RWPE2 (cell line): ENCODE results near the gene ADD1.

Source experiments
- ATAC-seq: fragments of 200-7000 bp; cut with Tn5 transposase; 3 replicates; pipeline ENCODE4 v1.9.1; 2021; ENCODE audit warnings: low read depth
- DNase-seq: peaks from one replicate; pipeline ENCODE4 v3.0.0-alpha.2; 2020; ENCODE audit warnings: low spot score
- H3K27ac ChIP-seq: fragments of 450-650 bp; 2 replicates; pipeline ENCODE4 v1.5.1; 2017; ENCODE audit warnings: mild to moderate bottlenecking; ENCODE audit not compliant: poor library complexity, severe bottlenecking
- H3K27me3 ChIP-seq: fragments of 250-450 bp; sonication (Bioruptor Pico); 2 replicates; pipeline ENCODE4 v1.5.1; 2021; ENCODE audit warnings: mild to moderate bottlenecking, moderate library complexity; ENCODE audit not compliant: insufficient read depth, poor library complexity, severe bottlenecking
- H3K36me3 ChIP-seq: fragments of 250-450 bp; sonication (Bioruptor Pico); 2 replicates; pipeline ENCODE4 v1.5.1; 2020; ENCODE audit warnings: low read depth, mild to moderate bottlenecking, moderate library complexity
- H3K4me1 ChIP-seq: fragments of 250-450 bp; sonication (Bioruptor Pico); 2 replicates; pipeline ENCODE4 v1.5.1; 2021; ENCODE audit warnings: mild to moderate bottlenecking, moderate library complexity; ENCODE audit not compliant: insufficient read depth, poor library complexity, severe bottlenecking
- H3K4me3 ChIP-seq: fragments of 250-450 bp; sonication (Bioruptor Pico); 2 replicates; pipeline ENCODE4 v1.5.1; 2021; ENCODE audit warnings: mild to moderate bottlenecking, moderate library complexity; ENCODE audit not compliant: severe bottlenecking
- H3K9me3 ChIP-seq: fragments of 250-450 bp; sonication (Bioruptor Pico); 2 replicates; pipeline ENCODE4 v1.5.1; 2021; ENCODE audit warnings: mild to moderate bottlenecking, moderate library complexity; ENCODE audit not compliant: severe bottlenecking
- TF ChIP-seq, protein P1 (sequence below): fragments of 450-650 bp; IDR thresholded peaks from one replicate; pipeline ENCODE4 v1.5.1; 2017; ENCODE audit warnings: mild to moderate bottlenecking, moderate library complexity; ENCODE audit not compliant: poor library complexity, severe bottlenecking

Gene ADD1

DNA sequence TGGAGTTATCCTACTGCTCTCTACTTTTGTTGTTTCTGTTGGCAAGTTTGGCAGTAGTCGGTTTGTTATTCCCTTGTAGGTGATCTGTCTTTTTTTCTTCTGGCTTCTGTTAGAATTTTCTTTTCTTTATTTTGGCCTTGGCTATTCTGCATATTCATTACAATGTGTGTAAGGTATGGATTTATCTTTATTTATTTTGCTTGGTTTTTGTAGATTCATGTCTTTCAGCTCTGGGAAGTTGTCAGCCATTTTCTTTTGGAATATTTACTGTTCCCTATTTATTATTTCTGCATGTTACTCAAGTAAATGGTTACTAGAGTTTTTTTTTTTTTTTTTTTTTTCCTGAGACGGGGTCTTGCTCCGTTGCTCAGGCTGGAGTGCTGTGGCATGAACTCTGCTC is 12.6 kb downstream of the ADD1 start:
- H3K27ac ChIP-seq = no peak overlapping the region
- ATAC-seq = no peak

DNA sequence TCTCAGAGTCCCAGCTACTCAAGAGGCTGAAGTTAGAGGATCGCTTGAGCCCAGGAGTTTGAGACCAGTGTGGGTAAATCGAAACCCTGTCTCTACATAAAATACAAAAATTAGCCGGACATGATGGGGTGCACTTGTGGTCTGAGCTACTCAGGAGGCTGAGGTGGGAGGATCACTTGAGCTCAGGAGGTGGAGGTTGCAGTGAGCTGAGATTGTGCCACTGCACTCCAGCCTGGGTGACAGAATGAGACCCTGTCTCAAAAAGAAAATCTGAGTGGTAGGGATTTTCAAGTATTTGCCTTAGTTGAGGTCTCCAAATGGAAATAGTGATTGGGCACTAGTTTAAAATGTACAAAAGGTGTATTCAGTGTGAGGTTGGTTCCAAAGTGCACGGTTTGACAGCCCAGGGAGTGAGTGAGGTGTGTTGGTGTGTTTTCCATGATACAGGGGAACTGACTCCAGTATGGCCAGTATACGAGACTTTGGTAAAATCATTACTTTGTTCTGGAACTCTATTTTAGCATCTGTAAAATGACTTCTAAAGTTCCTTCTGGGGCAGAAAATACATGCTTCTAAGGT is 13.8 kb downstream of the ADD1 start:
- no peak overlapping the region for H3K27ac ChIP-seq
- DNase-seq (no peak), ATAC-seq (no peak)
- peaks cover 28% of the 10 kb centered on the region for H3K36me3 ChIP-seq
- H3K4me1 ChIP-seq = peaks cover 12% of the 10 kb centered on the region
- H3K4me3 ChIP-seq = no peak overlapping the region
- H3K9me3 ChIP-seq = no peaks in the 10 kb centered on the region
- TF ChIP-seq, protein P1, sequence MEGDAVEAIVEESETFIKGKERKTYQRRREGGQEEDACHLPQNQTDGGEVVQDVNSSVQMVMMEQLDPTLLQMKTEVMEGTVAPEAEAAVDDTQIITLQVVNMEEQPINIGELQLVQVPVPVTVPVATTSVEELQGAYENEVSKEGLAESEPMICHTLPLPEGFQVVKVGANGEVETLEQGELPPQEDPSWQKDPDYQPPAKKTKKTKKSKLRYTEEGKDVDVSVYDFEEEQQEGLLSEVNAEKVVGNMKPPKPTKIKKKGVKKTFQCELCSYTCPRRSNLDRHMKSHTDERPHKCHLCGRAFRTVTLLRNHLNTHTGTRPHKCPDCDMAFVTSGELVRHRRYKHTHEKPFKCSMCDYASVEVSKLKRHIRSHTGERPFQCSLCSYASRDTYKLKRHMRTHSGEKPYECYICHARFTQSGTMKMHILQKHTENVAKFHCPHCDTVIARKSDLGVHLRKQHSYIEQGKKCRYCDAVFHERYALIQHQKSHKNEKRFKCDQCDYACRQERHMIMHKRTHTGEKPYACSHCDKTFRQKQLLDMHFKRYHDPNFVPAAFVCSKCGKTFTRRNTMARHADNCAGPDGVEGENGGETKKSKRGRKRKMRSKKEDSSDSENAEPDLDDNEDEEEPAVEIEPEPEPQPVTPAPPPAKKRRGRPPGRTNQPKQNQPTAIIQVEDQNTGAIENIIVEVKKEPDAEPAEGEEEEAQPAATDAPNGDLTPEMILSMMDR = no peak
- no peaks in the 10 kb centered on the region for H3K27me3 ChIP-seq

More for the DNA sequence above, 12.6 kb downstream of the ADD1 start:
- Histone ChIP-seq H3K4me3 (no peak overlapping the region), H3K27me3 (no peaks in the 10 kb centered on the region), H3K4me1 (peaks cover 11% of the 10 kb centered on the region), H3K36me3 (peaks cover 28% of the 10 kb centered on the region), H3K9me3 (no peaks in the 10 kb centered on the region)
- TF ChIP-seq, protein P1 = no peak
- DNase-seq = no peak

DNA sequence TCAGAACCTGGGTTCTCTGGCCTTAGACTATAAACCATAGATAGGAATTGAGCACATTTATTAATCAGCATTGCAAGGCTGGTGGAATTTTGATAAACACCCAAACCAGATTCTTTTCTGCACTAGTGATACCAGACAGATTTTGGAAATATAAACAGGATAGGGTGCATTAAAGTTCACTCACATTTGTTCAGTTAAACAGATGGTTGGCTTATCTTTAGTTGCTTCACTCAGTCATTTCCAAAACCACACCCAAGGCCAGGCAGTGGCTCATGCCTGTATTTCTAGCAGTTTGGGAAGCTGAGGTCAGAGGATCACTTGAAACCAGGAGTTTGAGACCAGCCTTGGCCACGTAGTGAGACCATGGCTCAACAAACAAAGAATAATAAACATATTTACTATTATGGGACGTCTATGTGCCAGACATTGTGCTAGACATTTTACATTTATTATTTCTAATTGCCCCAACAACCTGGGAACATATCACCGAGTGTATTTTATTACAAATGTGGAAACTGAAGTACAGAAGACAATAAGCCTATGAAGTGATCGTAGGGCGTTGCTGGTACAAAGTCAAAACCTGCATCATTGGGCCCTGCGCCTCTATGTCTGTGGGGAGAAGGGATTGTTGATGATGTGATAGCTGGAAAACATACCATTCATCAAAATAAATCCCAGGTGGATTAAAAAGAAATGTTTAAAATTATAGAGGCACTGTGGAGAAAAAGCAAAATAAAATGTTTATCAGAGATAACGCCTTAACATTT is 15.0 kb downstream of the ADD1 start:
- DNase-seq (no peak), ATAC-seq (no peak)

DNA sequence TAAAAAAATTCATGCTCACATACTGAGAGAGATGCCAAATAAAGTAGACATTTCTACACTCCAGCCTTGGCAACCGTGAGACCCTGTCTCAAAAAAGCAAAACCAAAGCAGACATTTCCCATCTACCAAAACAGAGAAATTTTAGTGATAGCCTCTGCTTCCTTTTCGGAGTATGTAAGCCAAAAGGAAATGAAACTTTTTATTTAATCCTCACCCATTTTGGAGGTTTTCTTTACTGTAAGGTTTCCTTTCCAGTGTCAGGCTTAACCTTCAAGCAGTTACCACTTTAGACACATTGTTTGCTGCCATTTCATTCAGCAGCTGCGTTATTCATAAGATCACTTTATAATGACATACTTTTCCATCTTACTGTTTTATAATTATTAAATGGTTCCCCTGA is 15.9 kb downstream of the ADD1 start:
- H3K27me3 ChIP-seq = no peaks in the 10 kb centered on the region
- no peak for ATAC-seq
- H3K9me3 ChIP-seq = no peaks in the 10 kb centered on the region
- DNase-seq = no peak
- peaks cover 12% of the 10 kb centered on the region for H3K4me1 ChIP-seq
- peaks cover 13% of the 10 kb centered on the region for H3K36me3 ChIP-seq
- H3K4me3 ChIP-seq = no peak overlapping the region
- TF ChIP-seq, protein P1 = no peak
- no peak overlapping the region for H3K27ac ChIP-seq

More for the DNA sequence above, 15.0 kb downstream of the ADD1 start:
- Histone ChIP-seq H3K27ac (no peak overlapping the region), H3K4me1 (peaks cover 12% of the 10 kb centered on the region), H3K36me3 (peaks cover 22% of the 10 kb centered on the region), H3K9me3 (no peaks in the 10 kb centered on the region), H3K4me3 (no peak overlapping the region), H3K27me3 (no peaks in the 10 kb centered on the region)
- TF ChIP-seq, protein P1 = no peak
